Mesendoderm (in vitro differentiated cells): ENCODE data around the gene MST1.
"Not testable (repeated sequence)": the region's sequence is repeated elsewhere in the genome, so short reads cannot be mapped to it uniquely, and the experiment has no call there.

Source experiments
- DNase-seq: peaks from one replicate; pipeline ENCODE4 v3.0.0; 2013
- H2AK5ac ChIP-seq: 2 replicates; pipeline ENCODE4 v1.6.1; 2013; ENCODE audit warnings: low read length, inconsistent platforms
- H2BK120ac ChIP-seq: 2 replicates; pipeline ENCODE4 v1.6.1; 2013; ENCODE audit warnings: low read depth, mild to moderate bottlenecking, low read length, moderate library complexity, mixed read lengths
- H2BK15ac ChIP-seq: replicated peaks from 2 replicates; pipeline ENCODE4 v1.6.1; 2013; ENCODE audit warnings: low read depth, mild to moderate bottlenecking, moderate library complexity
- H2BK5ac ChIP-seq: 2 replicates; pipeline ENCODE4 v1.6.1; 2013; ENCODE audit warnings: low read length, inconsistent platforms
- H3K18ac ChIP-seq: 2 replicates; pipeline ENCODE4 v1.6.1; 2013; ENCODE audit warnings: mild to moderate bottlenecking, low read length, mixed read lengths
- H3K23ac ChIP-seq: one replicate; pipeline ENCODE4 v1.6.1; 2013; ENCODE audit warnings: low read length
- H3K27ac ChIP-seq: 2 replicates; pipeline ENCODE4 v1.5.1; 2013; ENCODE audit warnings: low read depth, mild to moderate bottlenecking, inconsistent platforms, low read length, moderate library complexity
- H3K27me3 ChIP-seq: 2 replicates; pipeline ENCODE4 v1.6.1; 2013; ENCODE audit warnings: low read length, control low read depth, mild to moderate bottlenecking, inconsistent platforms; ENCODE audit not compliant: insufficient read depth, poor library complexity
- H3K36me3 ChIP-seq: 2 replicates; pipeline ENCODE4 v1.6.1; 2013; ENCODE audit warnings: low read length, inconsistent platforms; ENCODE audit not compliant: control insufficient read depth, insufficient read depth
- H3K4ac ChIP-seq: one replicate; pipeline ENCODE4 v1.6.1; 2013; ENCODE audit warnings: low read depth, mild to moderate bottlenecking, low read length, moderate library complexity
- H3K4me1 ChIP-seq: 2 replicates; pipeline ENCODE4 v1.6.1; 2013; ENCODE audit warnings: low read depth, low read length, inconsistent platforms; ENCODE audit not compliant: control insufficient read depth
- H3K4me2 ChIP-seq: 2 replicates; pipeline ENCODE4 v1.6.1; 2013; ENCODE audit warnings: low read length
- H3K4me3 ChIP-seq: 2 replicates; pipeline ENCODE4 v1.5.1; 2013; ENCODE audit warnings: mild to moderate bottlenecking, low read length
- H3K56ac ChIP-seq: one replicate; pipeline ENCODE4 v1.6.1; 2013; ENCODE audit warnings: low read length
- H3K79me1 ChIP-seq: 2 replicates; pipeline ENCODE4 v1.6.1; 2013; ENCODE audit warnings: low read length, inconsistent platforms
- H3K79me2 ChIP-seq: 2 replicates; pipeline ENCODE4 v1.6.1; 2013; ENCODE audit warnings: mild to moderate bottlenecking, low read length; ENCODE audit not compliant: control insufficient read depth, insufficient read depth
- H3K9ac ChIP-seq: 2 replicates; pipeline ENCODE4 v1.6.1; 2013; ENCODE audit warnings: low read length, inconsistent platforms
- H4K5ac ChIP-seq: one replicate; pipeline ENCODE4 v1.6.1; 2013; ENCODE audit warnings: low read length
- H4K8ac ChIP-seq: one replicate; pipeline ENCODE4 v1.6.1; 2013; ENCODE audit warnings: low read depth, mild to moderate bottlenecking, control low read depth, low read length, moderate library complexity
- WGBS: extraction: QIAGEN DNeasy Blood & Tissue Kit; methylation state at CpG from one replicate; pipeline ENCODE4 v1.1.7; 2013; ENCODE audit warnings: low lambda C conversion rate, missing lambda C conversion rate; ENCODE audit not compliant: insufficient coverage; ENCODE audit errors: extremely low coverage; 5-methylcytosine and 5-hydroxymethylcytosine counted together

The MST1 gene

DNA sequence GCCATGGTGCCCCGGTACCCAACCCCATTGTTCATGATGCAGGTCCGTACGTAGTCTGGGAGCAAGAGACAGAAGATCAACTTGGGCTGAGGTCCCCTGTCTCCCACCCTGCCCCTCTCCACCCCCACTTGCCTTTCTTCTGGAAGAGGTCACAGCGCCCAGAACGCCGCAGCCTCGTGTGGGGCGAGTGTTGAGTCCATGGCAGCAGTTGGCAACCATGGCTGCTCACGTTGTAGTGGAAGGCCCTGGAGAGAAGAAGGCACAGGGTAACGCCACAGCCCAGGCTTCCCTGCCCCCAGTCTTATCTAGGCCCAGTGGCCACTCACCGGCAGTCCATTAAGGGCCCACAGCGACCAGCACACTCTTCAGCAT is 1.9 kb downstream of the MST1 start:
- not testable (repeated sequence) for DNase-seq, H3K18ac ChIP-seq, H3K23ac ChIP-seq, H4K5ac ChIP-seq, H3K79me2 ChIP-seq, H3K4ac ChIP-seq, H3K36me3 ChIP-seq, H2BK5ac ChIP-seq, H3K27me3 ChIP-seq, H3K79me1 ChIP-seq, H3K9ac ChIP-seq, H3K4me1 ChIP-seq, H2BK120ac ChIP-seq, H3K4me2 ChIP-seq, H3K56ac ChIP-seq, H2AK5ac ChIP-seq, H4K8ac ChIP-seq, H3K27ac ChIP-seq, H2BK15ac ChIP-seq, H3K4me3 ChIP-seq
- WGBS, result no CpG with 5 or more reads among the region's 12 CpGs

DNA sequence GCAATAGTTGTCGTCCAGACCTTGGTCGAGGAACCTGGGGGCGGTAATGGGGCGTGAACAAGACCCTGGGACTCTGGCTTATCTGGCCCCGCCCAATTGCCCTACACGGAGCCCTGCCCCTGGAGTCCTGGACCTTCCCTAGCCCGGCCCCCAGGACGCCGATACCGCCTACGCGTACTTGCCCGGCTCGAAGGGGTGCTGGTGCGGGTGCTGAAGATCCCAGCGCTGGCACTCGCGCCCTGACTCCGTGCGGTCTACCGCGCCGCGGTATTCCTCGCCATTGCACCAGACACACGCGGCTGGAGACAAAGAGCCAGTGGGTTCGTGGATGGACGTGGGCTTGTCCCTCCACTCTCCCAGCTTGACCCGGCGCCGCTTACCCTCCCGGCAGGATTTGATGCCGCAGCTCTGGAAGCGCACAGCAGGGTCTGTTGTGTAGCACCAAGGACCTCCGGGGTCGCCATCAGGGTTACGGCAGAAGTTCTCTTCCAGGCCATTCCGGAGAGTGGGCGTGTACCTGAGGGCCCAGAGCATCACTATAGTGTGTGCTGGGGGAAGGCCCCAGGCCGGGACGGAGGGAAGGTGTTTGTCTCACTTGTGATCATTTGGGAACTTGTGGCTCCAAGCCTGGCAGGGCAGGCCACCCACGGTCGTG is 2.4 kb downstream of the MST1 start:
- H3K4ac ChIP-seq, H3K79me2 ChIP-seq, H4K8ac ChIP-seq, H3K27ac ChIP-seq, H2BK15ac ChIP-seq, H3K4me3 ChIP-seq, H2AK5ac ChIP-seq, H3K36me3 ChIP-seq, H2BK5ac ChIP-seq, H4K5ac ChIP-seq, H2BK120ac ChIP-seq, H3K18ac ChIP-seq, H3K4me1 ChIP-seq, H3K27me3 ChIP-seq, H3K79me1 ChIP-seq, H3K23ac ChIP-seq: not testable (repeated sequence)
- H3K56ac ChIP-seq, result peak overlapping the region; percentile 87
- DNase-seq, result peak; percentile 93
- peak overlapping the region; percentile 78 for H3K4me2 ChIP-seq
- no CpG with 5 or more reads among the region's 44 CpGs for WGBS
- peak overlapping the region; percentile 73 for H3K9ac ChIP-seq

DNA sequence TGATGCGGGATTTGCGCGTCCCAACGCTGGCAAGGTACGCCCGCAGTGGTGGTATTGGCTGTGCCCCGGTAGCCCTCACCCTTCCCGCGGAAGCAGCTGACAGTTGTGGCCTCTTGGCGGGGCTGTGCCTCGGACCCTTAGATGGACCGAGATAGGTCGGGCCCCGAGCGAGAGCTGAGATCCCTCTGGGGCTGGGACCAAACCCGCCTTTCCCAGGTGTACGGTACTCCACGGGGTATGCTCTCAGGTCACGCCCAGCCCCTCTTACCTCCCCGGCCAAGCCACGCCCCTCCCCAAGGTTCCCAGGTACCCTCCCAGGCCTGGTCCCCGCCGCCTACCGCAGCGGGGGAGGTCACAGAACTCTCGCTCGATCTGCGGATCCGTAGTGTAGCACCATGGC is 2.9 kb downstream of the MST1 start:
- Histone ChIP-seq H3K9ac (peak overlapping the region; percentile 28), H3K4me2 (peak overlapping the region; percentile 10), H3K56ac (peak overlapping the region; percentile 87)
- not testable (repeated sequence) for H3K23ac ChIP-seq, H3K27me3 ChIP-seq, H3K27ac ChIP-seq, H2BK120ac ChIP-seq, H3K79me2 ChIP-seq, H3K4me1 ChIP-seq, H4K5ac ChIP-seq, H3K79me1 ChIP-seq, H2BK5ac ChIP-seq, H3K4me3 ChIP-seq, H3K36me3 ChIP-seq, H2BK15ac ChIP-seq, H4K8ac ChIP-seq, H2AK5ac ChIP-seq, H3K4ac ChIP-seq, H3K18ac ChIP-seq
- WGBS, result no CpG with 5 or more reads among the region's 29 CpGs
- peak; percentile 87 for DNase-seq

DNA sequence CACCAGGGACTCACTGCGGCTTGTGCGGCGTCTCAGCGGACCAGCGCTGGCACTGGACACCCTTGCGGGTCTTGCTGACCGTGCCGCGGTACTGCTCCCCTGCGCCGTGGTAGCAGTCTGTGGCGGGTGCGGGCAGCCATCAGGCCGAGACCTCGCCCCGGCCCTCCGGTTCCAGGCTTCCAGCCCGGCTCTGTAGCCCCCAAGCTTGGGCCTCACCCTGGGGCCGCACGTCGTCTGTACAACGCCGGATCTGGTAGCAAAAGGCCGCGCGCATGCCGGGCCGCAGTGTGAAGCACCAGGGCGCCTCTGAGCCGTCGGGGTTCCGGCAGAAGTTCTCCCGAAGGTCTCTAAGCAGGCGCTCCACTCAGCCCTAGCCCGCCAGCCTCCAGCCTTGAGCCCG is 3.4 kb downstream of the MST1 start:
- H3K23ac ChIP-seq, H3K56ac ChIP-seq, H2AK5ac ChIP-seq, H3K36me3 ChIP-seq, H2BK15ac ChIP-seq, H3K9ac ChIP-seq, H2BK120ac ChIP-seq, H3K4ac ChIP-seq, H4K5ac ChIP-seq, H3K18ac ChIP-seq, H3K4me3 ChIP-seq, DNase-seq, H4K8ac ChIP-seq, H3K27ac ChIP-seq, H3K79me2 ChIP-seq, H3K27me3 ChIP-seq, H3K79me1 ChIP-seq, H3K4me1 ChIP-seq, H2BK5ac ChIP-seq, H3K4me2 ChIP-seq: not testable (repeated sequence)
- no CpG with 5 or more reads among the region's 36 CpGs for WGBS

DNA sequence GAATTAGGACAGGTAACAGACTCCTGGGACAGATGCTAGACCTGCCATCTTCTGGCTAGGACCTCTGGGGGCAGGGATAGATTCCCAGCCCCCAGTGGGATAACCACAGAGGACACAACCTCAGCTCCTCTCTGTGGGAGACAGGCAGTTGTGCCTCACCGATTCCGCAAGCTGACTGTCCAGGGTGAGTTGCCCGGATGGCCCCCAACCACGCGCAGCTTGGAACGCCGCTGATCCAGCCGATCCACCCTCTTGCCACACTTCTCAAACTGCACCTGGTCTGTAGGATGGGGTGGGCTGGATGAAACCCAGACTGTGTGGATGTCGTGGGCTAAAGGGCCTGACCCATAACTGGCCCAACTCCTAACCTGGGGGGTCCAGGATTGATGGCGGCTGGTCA is 4.2 kb downstream of the MST1 start:
- H3K27me3 ChIP-seq, H4K8ac ChIP-seq, H3K4me1 ChIP-seq, H2BK120ac ChIP-seq, H3K4me2 ChIP-seq, H3K79me2 ChIP-seq, H2BK15ac ChIP-seq, H2BK5ac ChIP-seq, H3K4ac ChIP-seq, H3K23ac ChIP-seq, H4K5ac ChIP-seq, DNase-seq, H3K27ac ChIP-seq, H3K4me3 ChIP-seq, H3K56ac ChIP-seq, H3K9ac ChIP-seq, H3K79me1 ChIP-seq, H3K18ac ChIP-seq, H2AK5ac ChIP-seq: not testable (repeated sequence)
- WGBS, result no CpG with 5 or more reads among the region's 10 CpGs
- peaks cover 12% of the 10 kb centered on the region for H3K36me3 ChIP-seq

DNA sequence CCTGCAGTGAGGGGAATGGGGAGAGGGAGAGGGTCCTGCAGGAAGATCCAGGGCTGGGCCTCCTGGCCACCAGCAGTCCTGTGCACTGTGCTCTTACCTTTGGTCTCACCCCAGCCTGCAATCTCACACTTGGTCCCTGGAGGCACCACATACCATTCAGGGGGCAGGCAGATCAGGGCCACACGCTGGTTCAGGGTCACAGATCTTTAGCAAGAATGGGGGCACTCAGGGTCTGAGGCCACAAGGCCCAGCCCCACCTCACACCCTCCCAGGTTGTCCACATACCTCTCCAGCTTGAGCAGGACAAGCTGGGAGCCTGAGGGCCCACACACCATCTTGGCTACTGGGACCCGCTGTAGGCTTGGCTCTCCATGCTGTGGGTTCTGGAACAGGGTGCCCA is 4.8 kb downstream of the MST1 start:
- H4K5ac ChIP-seq, H2BK15ac ChIP-seq, H2AK5ac ChIP-seq, H3K23ac ChIP-seq, H3K9ac ChIP-seq, H3K27ac ChIP-seq, H3K4me1 ChIP-seq, H2BK120ac ChIP-seq, H3K4ac ChIP-seq, H3K18ac ChIP-seq, H3K79me2 ChIP-seq, H3K56ac ChIP-seq, H2BK5ac ChIP-seq, H3K79me1 ChIP-seq, H3K4me2 ChIP-seq, DNase-seq, H3K27me3 ChIP-seq, H4K8ac ChIP-seq, H3K4me3 ChIP-seq: not testable (repeated sequence)
- no CpG with 5 or more reads among the region's 2 CpGs for WGBS
- H3K36me3 ChIP-seq, result peaks cover 15% of the 10 kb centered on the region
